NAMALWA (cell line): Measurements from ENCODE around the gene CNKSR2.
A peak's percentile ranks its signal among the peaks of the same experiment; 100 is the strongest.
"Not testable (repeated sequence)": the region's sequence is repeated elsewhere in the genome, so short reads cannot be mapped to it uniquely, and the experiment has no call there.

ENCODE experiments used
- DNase-seq: peaks from one replicate; pipeline ENCODE4 v3.0.0-alpha.2; 2015; ENCODE audit warnings: low spot score

Gene CNKSR2

GRCh38 chrX:21440911-21441310, 66.7 kb downstream of the CNKSR2 start:
- DNase-seq: no peak

GRCh38 chrX:21457718-21458117, 83.5 kb downstream of the CNKSR2 start:
- DNase-seq: no peak

- no peak for DNase-seq
These were observed 94.9 kb downstream of the CNKSR2 start for GRCh38 chrX:21469071-21469470.

- no peak for DNase-seq
These were observed 102.7 kb downstream of the CNKSR2 start for GRCh38 chrX:21476909-21477308.

- DNase-seq: peak; percentile 58
These were observed 105.6 kb downstream of the CNKSR2 start for GRCh38 chrX:21479695-21480270.

GRCh38 chrX:21481761-21482160, 107.5 kb downstream of the CNKSR2 start:
- DNase-seq: no peak

- DNase-seq: not testable (repeated sequence)
These were observed 109.8 kb downstream of the CNKSR2 start for GRCh38 chrX:21484051-21484450.

GRCh38 chrX:21487832-21488231, 113.6 kb downstream of the CNKSR2 start:
- no peak for DNase-seq

GRCh38 chrX:21490341-21490740, 116.1 kb downstream of the CNKSR2 start:
- DNase-seq: no peak

GRCh38 chrX:21493226-21493830, 119.1 kb downstream of the CNKSR2 start:
- no peak for DNase-seq

- no peak for DNase-seq
These were observed 129.4 kb downstream of the CNKSR2 start for GRCh38 chrX:21503593-21503992.

GRCh38 chrX:21509912-21510311, 135.7 kb downstream of the CNKSR2 start:
- no peak for DNase-seq

- no peak for DNase-seq
These were observed 149.8 kb downstream of the CNKSR2 start for GRCh38 chrX:21524008-21524407.

- DNase-seq: no peak
These were observed 153.9 kb downstream of the CNKSR2 start for GRCh38 chrX:21528076-21528475.

GRCh38 chrX:21529771-21530170, 155.6 kb downstream of the CNKSR2 start:
- no peak for DNase-seq

GRCh38 chrX:21544642-21545041, 170.4 kb downstream of the CNKSR2 start:
- not testable (repeated sequence) for DNase-seq

GRCh38 chrX:21559417-21559816, 185.2 kb downstream of the CNKSR2 start:
- DNase-seq: no peak

- no peak for DNase-seq
These were observed 190.8 kb downstream of the CNKSR2 start for GRCh38 chrX:21565025-21565424.

- no peak for DNase-seq
These were observed 200.6 kb downstream of the CNKSR2 start for GRCh38 chrX:21574793-21575192.

GRCh38 chrX:21581479-21581878, 207.3 kb downstream of the CNKSR2 start:
- no peak for DNase-seq

- no peak for DNase-seq
These were observed 211.8 kb downstream of the CNKSR2 start for GRCh38 chrX:21586001-21586400.

GRCh38 chrX:21590012-21590776, 216.0 kb downstream of the CNKSR2 start:
- no peak for DNase-seq

GRCh38 chrX:21606002-21606401, 231.8 kb downstream of the CNKSR2 start:
- no peak for DNase-seq
